KMS-11 (cell line): ENCODE results near the gene NHEJ1.

Experiments used
- H2AFZ ChIP-seq: fragments of 200-600 bp; sonication (generic); 2 replicates; pipeline ENCODE4 v1.6.1; 2016; ENCODE audit warnings: antibody characterized with exemption, mixed run types, low read depth
- H3K27ac ChIP-seq: fragments of 200-600 bp; sonication (generic); 2 replicates; pipeline ENCODE4 v1.6.1; 2016; ENCODE audit warnings: mild to moderate bottlenecking, mixed run types
- H3K27me3 ChIP-seq: fragments of 200-600 bp; sonication (generic); 2 replicates; pipeline ENCODE4 v1.6.1; 2017; ENCODE audit warnings: mild to moderate bottlenecking, low read depth, mixed run types, moderate library complexity; ENCODE audit not compliant: insufficient read depth
- H3K36me3 ChIP-seq: fragments of 200-600 bp; sonication (generic); 2 replicates; pipeline ENCODE4 v1.6.1; 2017; ENCODE audit warnings: mild to moderate bottlenecking, mixed run types; ENCODE audit not compliant: insufficient read depth
- H3K4me1 ChIP-seq: fragments of 200-600 bp; sonication (generic); 2 replicates; pipeline ENCODE4 v1.6.1; 2016; ENCODE audit warnings: mild to moderate bottlenecking, low read depth, mixed run types; ENCODE audit not compliant: poor library complexity, severe bottlenecking
- H3K4me2 ChIP-seq: fragments of 200-600 bp; sonication (generic); 2 replicates; pipeline ENCODE4 v1.7.0; 2016; ENCODE audit warnings: mild to moderate bottlenecking, mixed run types
- H3K4me3 ChIP-seq: fragments of 200-600 bp; sonication (generic); IDR thresholded peaks from 2 replicates; pipeline ENCODE4 v1.6.1; 2017; ENCODE audit warnings: low read depth, low read length, mixed read lengths; ENCODE audit not compliant: insufficient read depth
- H3K79me2 ChIP-seq: fragments of 200-600 bp; sonication (generic); 2 replicates; pipeline ENCODE4 v1.6.1; 2016; ENCODE audit warnings: low read depth, mixed run types; ENCODE audit not compliant: insufficient read depth
- H3K9ac ChIP-seq: fragments of 200-600 bp; sonication (generic); 2 replicates; pipeline ENCODE4 v1.6.1; 2016; ENCODE audit warnings: mild to moderate bottlenecking, mixed run types
- H4K20me1 ChIP-seq: fragments of 200-600 bp; sonication (generic); 2 replicates; pipeline ENCODE4 v1.6.1; 2016; ENCODE audit warnings: mild to moderate bottlenecking, mixed run types; ENCODE audit not compliant: insufficient read depth
- CTCF ChIP-seq: fragments of 200-600 bp; sonication (generic); conservative IDR thresholded peaks from 2 replicates; pipeline ENCODE4 v1.6.1; 2017; ENCODE audit warnings: low read depth, mild to moderate bottlenecking, antibody characterized with exemption, low read length, moderate library complexity, mixed read lengths

NHEJ1 gene

DNA sequence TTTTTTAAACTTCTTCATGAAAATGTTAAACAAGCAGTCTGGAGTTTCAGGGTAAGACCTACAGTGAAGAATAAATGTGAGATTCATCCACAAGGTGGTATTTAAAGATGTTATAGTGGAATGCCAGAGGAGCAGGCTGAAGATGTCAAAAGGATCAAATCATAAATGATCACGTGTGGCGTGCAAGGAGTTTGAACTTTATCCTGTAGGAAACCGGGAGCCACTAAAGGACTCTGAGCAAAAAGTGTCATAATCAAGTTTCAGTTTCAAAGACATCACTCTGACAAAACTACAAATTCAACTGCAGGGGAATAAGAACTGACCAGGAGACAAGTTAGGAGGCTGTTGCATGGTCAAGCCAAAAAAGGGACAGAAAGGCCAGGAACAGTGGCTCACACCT is 19.9 kb downstream of the NHEJ1 start:
- no peak overlapping the region for H3K4me2 ChIP-seq
- no peaks in the 10 kb centered on the region for H3K4me1 ChIP-seq
- H3K27me3 ChIP-seq = no peaks in the 10 kb centered on the region
- no peaks in the 10 kb centered on the region for H4K20me1 ChIP-seq
- no peak overlapping the region for H2AFZ ChIP-seq
- 0 out of 2 replicates have a peak, but pooled peaks cover 6% of the 10 kb centered on the region for H3K36me3 ChIP-seq
- no peak overlapping the region for H3K4me3 ChIP-seq
- TF ChIP-seq CTCF = no peak
- H3K9ac ChIP-seq = no peak overlapping the region
- no peak overlapping the region for H3K27ac ChIP-seq
- no peaks in the 10 kb centered on the region for H3K79me2 ChIP-seq

DNA sequence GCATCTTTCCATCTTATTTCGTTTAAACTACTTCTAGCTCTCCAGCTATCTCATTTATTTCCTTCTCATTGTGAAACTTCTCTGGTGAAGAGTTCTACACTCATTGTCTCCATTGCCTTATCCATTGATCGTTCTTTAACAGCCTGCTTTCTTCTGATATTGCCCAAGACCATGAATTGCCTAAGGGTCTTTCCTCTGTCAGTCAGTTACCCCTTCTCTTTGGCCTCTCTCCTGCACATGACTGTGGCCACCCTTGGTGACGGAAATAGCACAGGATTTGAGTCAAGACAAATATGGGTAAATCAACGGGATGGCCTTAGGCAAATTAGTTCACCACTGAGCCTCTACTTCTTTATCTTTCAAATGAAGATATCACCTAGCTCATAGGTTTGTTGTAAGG is 26.6 kb downstream of the NHEJ1 start:
- Histone ChIP-seq H3K27me3 (no peaks in the 10 kb centered on the region), H3K79me2 (no peaks in the 10 kb centered on the region), H3K4me3 (no peak overlapping the region), H3K9ac (no peak overlapping the region), H3K4me1 (no peaks in the 10 kb centered on the region), H3K36me3 (no peaks in the 10 kb centered on the region), H3K4me2 (no peak overlapping the region), H4K20me1 (no peaks in the 10 kb centered on the region), H2AFZ (no peak overlapping the region), H3K27ac (no peak overlapping the region)
- no peak for TF ChIP-seq CTCF

DNA sequence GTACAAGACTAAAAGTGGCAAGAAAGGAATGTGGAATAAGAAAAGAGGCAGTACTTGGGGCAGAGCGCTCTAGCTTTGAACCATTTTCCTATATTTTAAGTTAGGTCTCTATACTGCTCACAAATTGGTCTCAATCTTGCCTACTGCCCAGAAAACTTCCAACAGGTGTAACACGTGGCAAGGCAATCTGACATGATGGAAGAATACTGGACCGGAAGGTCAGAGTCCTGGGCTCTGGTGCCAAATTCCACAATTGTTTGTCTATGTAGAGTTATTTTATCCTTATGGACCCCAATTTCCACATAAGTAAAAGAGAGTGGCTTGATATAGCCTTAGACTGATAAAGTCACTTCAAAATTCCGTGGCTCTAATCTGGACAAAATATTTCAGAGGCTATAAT is 28.9 kb downstream of the NHEJ1 start:
- no peak overlapping the region for H3K4me3 ChIP-seq
- no peaks in the 10 kb centered on the region for H3K4me1 ChIP-seq
- no peak overlapping the region for H2AFZ ChIP-seq
- H3K4me2 ChIP-seq = no peak overlapping the region
- H3K79me2 ChIP-seq = no peaks in the 10 kb centered on the region
- no peak overlapping the region for H3K27ac ChIP-seq
- H4K20me1 ChIP-seq = no peaks in the 10 kb centered on the region
- TF ChIP-seq CTCF = no peak
- H3K9ac ChIP-seq = no peak overlapping the region
- no peaks in the 10 kb centered on the region for H3K36me3 ChIP-seq
- H3K27me3 ChIP-seq = no peaks in the 10 kb centered on the region

DNA sequence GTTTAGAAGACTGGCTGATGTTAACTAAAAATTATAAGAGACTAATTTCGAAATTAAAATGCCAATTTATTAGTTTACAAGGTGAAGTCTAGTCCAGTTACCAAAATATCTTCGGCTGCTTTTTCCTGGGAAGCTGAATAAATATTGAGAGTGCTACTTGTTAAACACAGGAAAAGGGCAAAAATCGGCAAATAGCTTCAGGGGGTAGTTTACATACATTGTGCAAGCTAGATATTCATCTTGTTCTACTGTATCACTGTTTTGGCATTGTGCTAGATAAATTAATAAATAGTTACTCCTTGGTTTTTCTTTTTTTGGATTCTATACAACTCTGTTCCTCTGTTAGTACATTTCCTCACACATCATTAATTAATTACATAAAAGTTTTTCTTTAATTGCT is 29.3 kb downstream of the NHEJ1 start:
- Histone ChIP-seq H3K4me2 (no peak overlapping the region), H3K79me2 (no peaks in the 10 kb centered on the region), H2AFZ (no peak overlapping the region), H3K9ac (no peak overlapping the region), H3K27me3 (no peaks in the 10 kb centered on the region), H4K20me1 (no peaks in the 10 kb centered on the region), H3K27ac (no peak overlapping the region), H3K4me3 (no peak overlapping the region), H3K36me3 (no peaks in the 10 kb centered on the region), H3K4me1 (no peaks in the 10 kb centered on the region)
- TF ChIP-seq CTCF = no peak

DNA sequence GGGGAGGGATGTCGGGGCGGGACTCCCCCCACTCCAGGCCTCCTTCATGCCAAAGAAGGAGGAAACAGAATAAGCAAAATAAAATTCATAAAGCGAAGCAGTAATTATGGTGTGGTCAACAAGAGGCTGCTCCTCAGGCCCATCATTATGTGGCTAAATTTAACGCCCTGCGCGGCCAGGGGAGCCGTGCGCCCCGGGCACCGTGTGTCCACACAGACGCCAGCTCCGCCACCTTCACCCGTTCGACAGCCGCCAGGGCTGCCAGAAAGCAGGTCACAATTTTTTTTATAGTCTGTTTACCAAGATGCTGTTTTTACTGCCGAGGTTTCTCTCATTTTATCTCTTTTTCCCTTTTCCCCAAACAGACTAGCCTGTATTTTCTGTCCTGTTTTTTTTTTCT is 31.0 kb downstream of the NHEJ1 start:
- Histone ChIP-seq H2AFZ (no peak overlapping the region), H4K20me1 (no peaks in the 10 kb centered on the region), H3K4me2 (no peak overlapping the region), H3K36me3 (no peaks in the 10 kb centered on the region), H3K27ac (no peak overlapping the region), H3K9ac (no peak overlapping the region), H3K4me1 (no peaks in the 10 kb centered on the region), H3K4me3 (no peak overlapping the region), H3K79me2 (no peaks in the 10 kb centered on the region), H3K27me3 (no peaks in the 10 kb centered on the region)
- TF ChIP-seq CTCF = no peak
